GM23338 (cell line): ENCODE data around the gene DIP2C.

Experiments used
- CREB1 ChIP-seq: fragments of 250-450 bp; sonication (Bioruptor Pico); IDR thresholded peaks from 2 replicates; pipeline ENCODE4 v1.5.0; 2020; ENCODE audit warnings: low read depth, mild to moderate bottlenecking, moderate library complexity
- CTCF ChIP-seq, 2 experiments: fragments of 200-600 bp in 1 of 2; sonication (generic) in 1 of 2; conservative IDR thresholded peaks; 2 replicates each; pipeline versions ENCODE4 v1.5.1 to v1.6.1; 2016 to 2017; ENCODE audit warnings: antibody characterized with exemption in 2 of 2, low read depth in 2 of 2, mild to moderate bottlenecking in 2 of 2, moderate library complexity in 1 of 2
- EZH2 ChIP-seq: fragments of 200-600 bp; sonication (generic); IDR thresholded peaks from one replicate; pipeline ENCODE4 v1.8.0; 2017; ENCODE audit warnings: antibody characterized with exemption, mild to moderate bottlenecking, low read depth; ENCODE audit not compliant: unreplicated experiment
- POLR2AphosphoS5 ChIP-seq: IDR thresholded peaks from 2 replicates; pipeline ENCODE4 v1.6.1; 2016; ENCODE audit warnings: antibody characterized with exemption, low read depth

DNA sequence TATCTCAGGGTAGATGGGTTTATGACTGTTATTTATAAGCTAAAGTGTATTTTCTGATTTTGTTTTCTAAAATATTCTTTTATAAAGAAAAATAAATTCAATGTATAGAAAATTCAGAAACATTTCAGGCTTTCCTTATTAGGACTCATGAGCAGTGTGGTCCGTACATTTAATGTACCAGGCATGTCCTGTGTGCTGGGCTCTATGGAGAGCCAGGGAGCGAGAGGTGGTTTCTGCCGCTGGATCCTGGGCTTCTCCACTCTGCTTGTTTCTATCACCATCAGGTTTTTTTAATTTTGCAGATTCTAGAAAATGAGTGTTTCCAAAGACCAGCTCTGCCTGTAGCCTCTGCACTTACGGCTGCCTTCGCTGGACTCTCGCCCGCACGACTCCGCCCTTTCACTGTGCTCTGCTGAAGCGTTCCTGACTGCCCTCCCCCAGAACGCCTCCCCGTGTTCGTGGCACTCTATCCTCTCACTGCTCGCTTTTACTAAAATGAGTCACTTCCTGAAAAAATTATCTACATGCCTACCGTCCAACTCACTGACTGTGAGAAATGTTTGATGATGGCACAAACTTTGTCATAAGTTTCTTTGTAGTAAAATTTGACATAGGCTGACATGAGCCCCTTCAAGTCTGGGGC, 365.7 kb downstream of the DIP2C start:
- no peak for TF ChIP-seq CTCF (conservative IDR thresholded peaks at IDR 0.05; ENCODE audit: low read depth in 2 of 2)
- no peak for TF ChIP-seq EZH2
- TF ChIP-seq CREB1 (CRISPR knock-in tag): no peak
- TF ChIP-seq POLR2AphosphoS5: no peak
